Measurements from ENCODE around the gene OXA1L.
"Not testable (repeated sequence)": the region's sequence is repeated elsewhere in the genome, so short reads cannot be mapped to it uniquely, and the experiment has no call there.

OXA1L gene

GRCh38 chr14:22770481-22771187 lies 4.1 kb downstream of the OXA1L start:
- DNase-seq = no peak

- no peak for DNase-seq
These were observed 6.2 kb downstream of the OXA1L start for GRCh38 chr14:22772725-22773124.

GRCh38 chr14:22773162-22774010 lies 6.9 kb downstream of the OXA1L start:
- no peak for DNase-seq

GRCh38 chr14:22774011-22774706 lies 7.7 kb downstream of the OXA1L start:
- DNase-seq = no peak

- no peak for DNase-seq
These were observed 9.7 kb downstream of the OXA1L start for GRCh38 chr14:22776215-22776614.

- not testable (repeated sequence) for DNase-seq
These were observed 10.4 kb downstream of the OXA1L start for GRCh38 chr14:22776849-22777248.

GRCh38 chr14:22778084-22778483 lies 11.6 kb downstream of the OXA1L start:
- no peak for DNase-seq

- DNase-seq = peak; percentile 51
These were observed 13.7 kb downstream of the OXA1L start for GRCh38 chr14:22780105-22780679.

- DNase-seq = no peak
These were observed 14.4 kb downstream of the OXA1L start for GRCh38 chr14:22780941-22781300.

- DNase-seq = peak; percentile 33
These were observed 15.0 kb downstream of the OXA1L start for GRCh38 chr14:22781301-22781991.

- no peak for DNase-seq
These were observed 20.2 kb downstream of the OXA1L start for GRCh38 chr14:22786685-22787084.

- peak; percentile 31 for DNase-seq
These were observed 24.8 kb downstream of the OXA1L start for GRCh38 chr14:22791301-22791700.

GRCh38 chr14:22792158-22792557 lies 25.7 kb downstream of the OXA1L start:
- DNase-seq = no peak

- not testable (repeated sequence) for DNase-seq
These were observed 27.1 kb downstream of the OXA1L start for GRCh38 chr14:22793550-22793949.

GRCh38 chr14:22793976-22794375 lies 27.5 kb downstream of the OXA1L start:
- DNase-seq = no peak

- DNase-seq = peak; percentile 69
These were observed 28.1 kb downstream of the OXA1L start for GRCh38 chr14:22794551-22794951.

- DNase-seq = no peak
These were observed 29.7 kb downstream of the OXA1L start for GRCh38 chr14:22796087-22796707.

- peak; percentile 54 for DNase-seq
These were observed 30.8 kb downstream of the OXA1L start for GRCh38 chr14:22797017-22797917.

GRCh38 chr14:22798528-22798927 lies 32.0 kb downstream of the OXA1L start:
- no peak for DNase-seq

- DNase-seq = no peak
These were observed 33.9 kb downstream of the OXA1L start for GRCh38 chr14:22800346-22800745.

- no peak for DNase-seq
These were observed 35.2 kb downstream of the OXA1L start for GRCh38 chr14:22801716-22802115.

Measured in kidney glomerular epithelial cell (primary cell).